Measurements from ENCODE around the gene PDGFD. TPM values are rescaled to one million over a fixed set of nuclear protein-coding genes. Genes with fewer than 3 reads are reported as not detected.

Gene PDGFD
- polyA plus RNA-seq, 4 donors: 29.8 to 34.9 (median 31.4) TPM

DNA sequence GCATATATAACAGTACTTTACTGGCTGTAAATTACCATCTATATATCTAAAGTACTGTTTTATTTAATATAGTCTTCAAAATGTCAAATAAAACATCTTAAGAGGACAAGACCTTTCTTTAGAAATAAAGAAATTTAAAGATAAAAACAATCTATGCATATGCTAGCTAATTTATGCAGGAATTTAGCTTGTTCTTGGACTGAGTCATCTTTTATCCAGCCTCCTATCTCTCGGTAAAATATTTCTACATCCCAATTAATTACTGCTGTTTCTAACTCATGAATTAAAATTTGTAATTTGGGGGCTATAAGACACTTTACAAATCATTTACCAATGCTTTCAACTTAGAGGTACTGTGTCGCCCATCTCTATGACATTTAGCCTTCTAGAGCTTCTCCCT, 200.3 kb downstream of the PDGFD start:
- no peak for DNase-seq (ENCODE audit: low read depth in 4 of 4, low spot score in 3 of 4)

DNA sequence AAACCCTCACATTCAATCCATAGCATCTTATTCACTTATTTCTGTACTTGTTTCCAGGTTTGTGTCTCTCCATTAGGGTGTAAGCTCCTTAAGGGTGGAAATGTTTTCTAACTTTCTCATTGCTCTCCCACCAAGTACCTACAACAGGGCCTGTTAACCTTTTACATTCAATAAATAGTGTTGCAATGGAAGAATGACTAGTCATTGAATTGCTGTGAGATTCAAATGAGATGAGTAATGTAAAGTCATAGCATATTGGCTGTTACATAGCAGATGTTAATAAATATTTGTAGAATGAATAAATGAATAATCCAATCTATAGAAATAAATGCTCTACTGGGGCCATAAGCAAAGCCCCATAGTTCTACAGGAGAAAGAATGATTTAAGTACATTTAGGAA, 202.9 kb downstream of the PDGFD start:
- DNase-seq (ENCODE audit: low read depth in 4 of 4, low spot score in 3 of 4): no peak

DNA sequence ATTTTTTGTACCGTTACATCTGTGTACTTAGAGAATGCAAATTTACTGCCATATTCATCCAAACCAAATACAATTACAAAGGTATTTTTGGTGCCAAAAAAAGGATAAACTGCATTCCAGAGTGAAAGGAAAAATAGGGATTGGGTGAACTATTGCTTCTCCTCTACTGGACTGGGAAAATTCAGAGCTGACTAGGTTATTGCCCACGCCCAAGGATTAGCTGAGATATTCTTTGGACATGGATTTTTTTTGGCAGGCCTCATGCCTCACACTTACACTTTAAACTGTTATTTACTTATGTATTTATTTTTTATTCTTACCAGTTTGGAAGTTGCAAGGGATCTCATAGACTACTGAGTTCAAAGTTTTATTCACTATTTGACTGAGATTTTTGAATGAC, 203.8 kb downstream of the PDGFD start:
- no peak for DNase-seq (ENCODE audit: low read depth in 4 of 4, low spot score in 3 of 4)

DNA sequence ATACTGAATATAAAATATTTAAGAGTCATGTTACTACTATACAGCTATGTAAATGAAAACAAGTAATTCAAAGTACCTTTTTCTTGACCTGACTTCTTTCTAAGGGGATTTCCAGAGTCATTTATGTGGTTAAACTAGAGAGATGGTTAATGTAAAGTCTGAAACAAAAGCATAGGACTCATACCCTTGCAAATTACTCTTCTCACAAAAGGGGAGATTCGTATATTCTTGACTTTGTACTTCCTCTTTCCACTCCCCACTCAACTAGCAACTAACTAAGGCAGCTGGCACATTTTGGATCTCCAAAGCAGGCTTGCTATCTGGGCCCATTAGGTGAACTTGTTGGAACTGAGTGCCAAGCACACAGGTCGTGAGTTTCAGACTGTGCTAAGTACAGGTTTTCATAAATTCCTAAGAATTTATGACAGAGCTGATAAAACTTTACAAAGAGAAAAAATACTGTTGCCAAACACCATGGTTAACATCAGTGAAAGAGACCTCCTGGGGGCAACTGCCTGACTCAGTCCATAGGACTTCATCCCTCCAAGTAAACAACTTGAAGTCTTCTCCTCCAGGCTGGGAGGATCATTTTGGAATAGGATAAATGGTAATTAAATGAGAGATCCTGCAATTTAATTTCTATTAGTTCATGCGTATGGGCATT, 204.5 kb downstream of the PDGFD start:
- no peak for DNase-seq (ENCODE audit: low read depth in 4 of 4, low spot score in 3 of 4)

DNA sequence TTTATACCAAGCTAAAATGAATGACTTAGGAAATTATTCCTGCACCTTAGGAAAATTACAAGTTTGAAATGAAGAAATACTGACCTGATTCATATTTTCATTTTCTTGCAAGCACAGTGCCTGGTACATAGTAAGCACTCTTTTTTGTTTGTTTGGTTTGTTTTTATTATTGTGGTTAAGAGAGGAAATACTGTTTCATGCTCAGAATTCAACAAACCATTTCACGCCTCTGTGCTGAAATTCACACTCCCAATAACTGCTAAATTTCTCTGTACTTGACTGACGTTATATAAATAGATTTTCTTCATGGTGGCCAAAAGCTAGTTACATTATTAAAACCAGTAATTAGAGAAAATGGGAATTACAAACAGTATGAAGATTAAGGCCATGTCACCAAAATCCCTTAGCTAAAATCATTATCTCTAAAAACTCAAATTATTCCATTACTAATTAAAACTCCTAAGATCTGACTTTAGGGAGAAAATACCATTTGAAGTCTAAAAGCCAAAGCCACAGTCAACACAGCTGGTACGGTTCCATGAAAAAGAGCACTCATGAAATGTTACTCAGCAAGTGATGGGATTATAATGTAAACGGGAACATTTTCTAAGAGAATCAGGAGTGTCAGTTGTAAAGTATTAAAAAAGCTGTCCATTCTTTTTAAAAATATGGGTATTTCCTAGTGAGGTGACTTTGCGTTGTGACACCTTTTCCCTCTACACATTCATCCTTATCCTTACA, 205.3 kb downstream of the PDGFD start:
- DNase-seq (ENCODE audit: low read depth in 4 of 4, low spot score in 3 of 4): no peak

DNA sequence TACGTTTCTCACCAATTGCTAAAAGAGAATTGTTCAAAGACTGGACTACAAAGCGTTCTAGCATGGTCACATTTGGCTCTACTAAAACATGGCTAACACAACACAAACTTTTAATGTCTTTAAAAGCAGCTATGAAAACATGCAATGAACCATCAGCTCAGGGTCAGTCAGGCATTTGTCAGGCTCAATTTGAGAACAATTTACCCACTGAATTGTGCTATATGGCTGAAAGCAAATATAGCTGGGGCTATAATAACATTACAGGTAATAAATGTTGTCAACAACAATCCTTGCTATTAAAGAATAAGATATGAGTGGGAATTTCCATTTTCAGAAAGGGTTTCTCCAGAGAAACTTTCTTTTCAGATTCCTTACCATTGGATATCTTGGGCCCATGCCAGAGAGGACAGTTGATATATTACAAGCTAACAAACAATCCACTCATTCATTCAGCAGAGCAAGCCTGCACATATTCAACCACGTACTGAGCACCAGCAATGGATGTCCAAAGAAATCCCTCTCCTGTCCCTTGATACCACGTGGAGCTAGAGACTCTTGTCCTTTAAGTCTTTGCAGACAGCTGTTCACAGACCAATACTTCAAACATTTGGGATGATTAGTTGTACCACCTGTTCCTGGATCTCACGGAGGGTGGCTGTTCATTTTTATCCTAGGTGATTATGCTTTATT, 210.0 kb downstream of the PDGFD start:
- no peak for DNase-seq (ENCODE audit: low read depth in 4 of 4, low spot score in 3 of 4)

DNA sequence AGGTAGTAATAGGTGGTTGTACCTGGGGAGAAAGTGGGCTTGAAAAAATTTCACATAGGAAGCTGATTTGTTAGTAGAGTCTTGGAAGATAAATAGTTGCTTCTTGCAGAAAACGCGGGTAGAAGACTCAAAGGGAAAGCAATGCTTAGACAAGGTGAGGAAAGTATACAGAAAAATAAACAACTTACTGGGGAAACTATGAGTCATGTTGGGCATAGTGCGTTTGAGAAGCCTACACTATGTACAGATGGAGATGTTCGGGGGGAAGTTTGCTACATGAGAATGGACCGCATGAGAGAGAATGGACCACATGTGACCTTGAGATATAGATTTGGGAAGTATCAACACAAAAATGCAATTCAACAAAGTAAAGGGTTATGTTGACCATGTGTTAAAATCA, 214.2 kb downstream of the PDGFD start:
- DNase-seq (ENCODE audit: low read depth in 4 of 4, low spot score in 3 of 4): no peak

DNA sequence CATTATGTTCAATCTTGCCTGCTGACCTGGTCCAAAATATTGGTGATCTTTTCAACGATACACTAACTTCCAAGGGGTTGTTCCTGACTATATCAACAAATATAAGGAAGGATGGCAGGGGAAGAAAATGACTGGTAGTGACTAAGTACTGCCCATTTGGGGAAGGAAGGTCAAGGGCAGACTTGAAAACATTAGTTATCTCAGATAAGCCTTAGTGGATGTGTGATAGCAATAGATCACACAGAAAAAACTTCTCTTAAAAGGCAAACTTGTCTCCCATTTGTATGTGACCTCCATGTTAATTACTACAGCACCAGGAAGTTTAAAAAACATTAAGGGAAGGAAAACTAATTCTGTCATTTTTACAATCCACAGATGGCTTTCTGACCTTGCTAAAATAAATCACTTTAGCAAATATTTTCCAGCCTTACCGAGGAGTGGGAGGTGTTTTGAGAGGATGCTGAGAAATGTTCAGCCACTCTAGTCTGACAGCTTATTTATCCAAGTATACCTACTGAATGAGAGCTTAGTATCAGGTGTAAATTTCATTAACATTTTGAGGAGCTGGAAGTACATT, 215.7 kb downstream of the PDGFD start:
- DNase-seq (ENCODE audit: low read depth in 4 of 4, low spot score in 3 of 4): peak in 2 of 4 donors; percentile 22 to 52

DNA sequence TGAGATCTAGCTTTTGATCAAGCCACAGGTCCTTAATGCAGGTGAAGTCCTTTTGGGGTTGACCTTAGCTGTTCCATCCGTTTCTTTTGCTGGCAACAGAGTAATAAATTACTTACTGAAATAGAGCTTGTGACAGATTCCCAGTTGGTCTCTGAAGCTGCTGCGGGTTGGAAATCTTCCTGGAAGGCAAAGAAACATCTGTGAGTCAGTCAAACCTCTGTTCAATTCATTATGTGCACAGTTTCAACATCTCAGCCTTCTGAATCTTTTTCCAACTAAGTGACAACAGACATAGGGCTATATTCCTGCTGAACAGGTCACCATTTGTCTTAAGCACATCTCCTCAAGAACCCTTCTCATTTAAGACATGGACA, 216.4 kb downstream of the PDGFD start:
- DNase-seq (ENCODE audit: low read depth in 4 of 4, low spot score in 3 of 4): no peak

DNA sequence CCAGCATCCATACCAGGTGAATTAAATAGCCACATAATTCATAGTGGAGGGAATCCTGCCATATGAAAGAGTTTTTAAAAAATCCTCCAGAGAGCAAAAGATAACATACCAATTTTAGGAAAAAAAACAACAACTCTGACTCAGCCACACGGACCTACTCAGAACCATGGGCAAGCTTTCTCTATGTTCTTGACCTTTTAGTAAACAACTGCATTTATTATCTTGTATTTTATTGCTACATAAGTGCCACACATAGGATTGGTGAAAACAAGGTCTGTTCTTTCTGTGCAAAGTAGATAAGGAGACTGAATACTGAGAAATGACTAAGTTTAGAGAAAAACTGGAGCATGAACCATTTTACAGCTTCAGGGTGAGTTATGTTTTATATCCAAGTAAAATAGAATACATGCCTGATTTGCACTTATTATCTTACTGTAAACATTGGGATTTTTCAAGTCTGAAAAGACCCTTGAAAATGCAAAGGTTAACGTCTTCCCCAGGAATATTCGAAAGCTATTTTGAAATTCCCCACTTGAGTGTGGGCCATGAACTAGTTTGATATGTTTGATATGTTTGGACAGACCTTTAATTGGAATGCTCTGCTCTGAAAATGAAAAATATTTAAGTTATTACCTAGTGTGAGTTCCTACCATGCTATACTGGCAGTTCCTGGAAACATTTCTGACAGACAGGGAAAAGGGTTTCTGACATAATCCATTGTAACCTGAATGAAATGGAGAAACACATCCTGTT, 217.0 kb downstream of the PDGFD start:
- DNase-seq (ENCODE audit: low read depth in 4 of 4, low spot score in 3 of 4): no peak

DNA sequence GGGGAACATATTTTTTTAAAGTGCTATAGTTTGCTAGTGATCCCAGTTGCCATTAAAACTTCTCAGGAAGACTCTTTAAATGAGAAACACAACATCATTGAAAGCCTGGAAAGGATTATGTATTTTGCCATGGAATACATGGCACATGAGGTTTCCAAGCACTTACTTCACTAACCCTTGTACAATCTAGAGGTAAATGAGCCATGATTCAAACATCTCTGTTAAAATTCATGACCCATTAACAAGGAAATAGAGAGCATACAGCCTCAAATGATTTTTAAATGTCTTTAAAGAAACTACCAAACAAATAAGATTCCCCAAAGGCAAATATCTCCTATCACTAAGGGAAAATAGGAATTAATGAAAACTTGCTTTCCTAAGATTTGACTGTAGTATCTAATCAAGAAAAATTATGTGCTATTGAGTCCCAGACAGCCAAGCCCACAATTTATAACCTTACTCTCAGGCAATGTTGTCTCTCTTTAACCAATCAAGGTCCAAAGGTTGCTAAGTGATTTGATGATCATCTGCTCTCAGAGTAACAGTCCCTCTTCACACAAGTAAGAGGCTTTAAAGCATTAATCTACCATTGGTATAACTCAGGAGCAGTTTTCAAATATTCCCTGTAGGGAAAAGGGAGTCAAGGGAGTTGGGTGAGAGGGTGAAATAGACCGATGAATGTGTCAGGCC, 219.6 kb downstream of the PDGFD start:
- DNase-seq (ENCODE audit: low read depth in 4 of 4, low spot score in 3 of 4): no peak

DNA sequence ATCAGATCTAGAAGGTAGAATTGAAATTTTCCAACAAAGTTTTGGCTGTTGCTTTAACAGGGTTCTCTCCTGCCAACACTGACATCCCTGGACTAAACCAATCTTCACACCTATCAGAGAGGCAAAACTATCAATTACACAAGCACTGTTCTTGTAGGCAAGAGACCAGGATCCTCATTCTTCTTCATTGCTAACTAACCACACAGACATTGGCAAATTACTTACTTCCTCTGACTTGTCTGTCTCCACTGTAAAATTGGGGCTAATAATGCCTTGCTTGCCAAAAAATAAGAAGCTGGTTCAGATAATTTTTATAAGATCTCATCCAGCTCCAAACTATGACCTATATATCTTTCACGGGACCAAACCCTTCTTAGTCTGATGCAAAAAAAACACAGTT, 221.3 kb downstream of the PDGFD start:
- DNase-seq (ENCODE audit: low read depth in 4 of 4, low spot score in 3 of 4): no peak

DNA sequence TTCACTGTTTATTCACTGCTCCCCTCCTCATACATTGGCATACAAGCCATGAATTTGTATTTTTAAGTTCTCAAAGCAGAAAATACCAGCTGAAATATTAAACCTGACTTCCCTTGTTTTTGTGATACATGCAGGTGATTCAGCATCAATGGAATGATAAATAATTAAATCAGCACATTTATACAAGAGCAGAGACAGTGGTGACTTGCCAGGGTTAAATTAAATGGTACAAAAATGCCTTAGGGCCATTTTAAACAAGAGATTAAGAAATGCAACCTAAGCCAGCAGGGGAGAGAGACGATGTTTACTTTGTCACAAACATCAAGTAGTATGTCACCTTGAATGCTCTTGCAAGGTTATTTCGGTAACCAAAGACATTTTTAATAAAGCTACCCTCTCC, 223.4 kb downstream of the PDGFD start:
- no peak for DNase-seq (ENCODE audit: low read depth in 4 of 4, low spot score in 3 of 4)

DNA sequence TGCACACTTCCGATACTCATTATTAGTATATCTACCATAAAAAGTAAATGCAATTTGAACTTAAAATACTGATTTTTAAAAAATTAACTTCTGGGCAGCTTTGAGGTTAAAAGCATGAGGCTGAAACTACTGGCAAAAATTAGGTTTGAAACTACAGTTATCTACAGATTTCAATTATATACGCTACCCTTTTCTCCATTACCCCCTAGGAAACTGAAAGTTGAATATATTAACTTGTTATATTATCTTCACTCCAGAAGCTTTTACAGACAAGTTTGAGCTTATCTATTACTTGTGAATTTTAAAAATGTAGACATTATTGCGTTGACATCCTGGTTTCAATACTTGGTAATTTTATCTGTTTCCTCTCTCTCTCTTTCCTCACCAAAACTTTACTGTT, 224.3 kb downstream of the PDGFD start:
- DNase-seq (ENCODE audit: low read depth in 4 of 4, low spot score in 3 of 4): no peak

DNA sequence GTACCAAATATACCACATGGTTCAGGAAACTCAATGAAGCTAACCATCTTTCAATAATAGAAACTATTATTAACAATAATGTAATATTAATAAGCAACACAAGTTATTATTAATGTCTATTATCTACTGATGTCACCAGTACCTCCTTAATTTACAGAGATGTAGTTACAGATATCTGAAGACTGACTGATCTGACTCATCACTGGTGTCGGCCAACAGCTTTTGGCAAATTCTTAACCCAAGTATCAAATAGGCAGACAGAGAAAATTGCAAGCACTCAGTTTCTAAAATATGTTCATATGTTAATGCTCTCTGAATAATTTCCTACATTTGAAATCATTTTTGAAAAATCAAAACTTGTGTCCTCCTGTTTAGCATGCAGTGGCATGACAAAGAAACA, 227.9 kb downstream of the PDGFD start:
- DNase-seq (ENCODE audit: low read depth in 4 of 4, low spot score in 3 of 4): no peak

DNA sequence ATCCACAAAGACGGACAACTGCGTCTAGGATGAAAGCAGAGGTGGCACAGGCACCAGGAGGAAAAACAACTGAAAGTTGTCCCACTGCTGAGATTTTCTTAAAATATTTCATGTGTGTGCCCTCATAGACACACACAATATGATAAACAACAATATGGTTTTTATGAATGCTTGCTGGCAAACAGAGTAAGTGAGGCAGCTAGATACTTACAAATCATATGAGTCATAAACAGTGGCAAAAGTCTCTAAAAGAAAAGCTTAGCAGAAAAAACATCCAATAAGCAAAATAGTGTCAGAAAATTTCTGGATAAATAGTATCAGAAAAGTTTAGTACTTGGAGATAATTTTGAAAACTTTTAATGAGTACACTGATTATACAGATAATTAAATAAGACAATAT, 228.7 kb downstream of the PDGFD start:
- DNase-seq (ENCODE audit: low read depth in 4 of 4, low spot score in 3 of 4): no peak

DNA sequence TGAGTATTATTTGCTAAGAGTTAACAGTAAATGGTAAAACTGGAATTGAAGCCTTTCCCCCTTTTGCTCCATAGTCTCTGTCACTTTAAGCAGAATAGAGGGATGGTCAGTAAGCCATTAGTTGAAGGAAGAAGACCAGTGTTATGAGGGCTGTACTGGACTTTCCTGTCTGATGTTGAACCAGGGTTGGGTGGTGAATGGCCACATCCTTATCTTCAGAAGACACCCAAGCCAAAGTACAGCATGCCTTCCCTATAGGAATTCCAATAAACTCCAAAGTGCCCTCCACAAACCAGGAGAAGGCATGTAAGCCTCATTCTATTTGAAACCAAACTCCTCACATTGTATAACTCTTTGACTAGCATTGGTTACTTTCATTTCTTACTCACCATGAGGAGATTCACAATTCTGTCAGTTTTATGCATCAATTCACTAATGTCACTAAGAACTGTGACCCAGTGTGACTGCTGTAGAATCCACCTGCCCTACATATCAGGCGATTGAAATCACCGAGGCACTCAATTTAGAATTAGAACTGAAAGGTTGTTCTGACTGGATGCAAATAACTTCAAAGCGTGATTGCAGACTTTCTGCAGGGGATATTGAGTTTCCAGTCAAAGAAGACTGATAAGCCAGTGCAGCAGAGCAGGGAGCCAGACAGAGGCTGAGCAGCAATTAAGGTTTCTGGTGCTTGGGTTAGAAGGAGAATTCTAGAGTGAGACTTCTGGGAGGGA, 234.6 kb downstream of the PDGFD start:
- no peak for DNase-seq (ENCODE audit: low read depth in 4 of 4, low spot score in 3 of 4)

DNA sequence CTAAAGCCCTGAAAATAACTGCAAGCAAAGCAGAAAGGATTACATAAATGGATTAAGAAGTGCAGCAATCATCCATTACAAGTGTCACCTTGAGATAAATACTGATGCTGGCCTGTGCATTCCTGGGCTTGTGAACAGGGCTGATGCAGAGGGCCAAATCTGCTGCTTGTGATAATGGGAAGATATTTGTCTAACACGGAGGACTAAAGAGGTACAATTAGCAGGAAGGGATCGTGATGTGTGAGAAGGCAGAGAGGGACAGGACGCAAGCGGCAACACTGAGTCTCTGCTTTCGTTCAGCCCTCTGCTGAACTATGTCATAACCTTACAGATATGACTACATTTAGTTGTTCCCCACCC, 235.2 kb downstream of the PDGFD start:
- DNase-seq (ENCODE audit: low read depth in 4 of 4, low spot score in 3 of 4): no peak

DNA sequence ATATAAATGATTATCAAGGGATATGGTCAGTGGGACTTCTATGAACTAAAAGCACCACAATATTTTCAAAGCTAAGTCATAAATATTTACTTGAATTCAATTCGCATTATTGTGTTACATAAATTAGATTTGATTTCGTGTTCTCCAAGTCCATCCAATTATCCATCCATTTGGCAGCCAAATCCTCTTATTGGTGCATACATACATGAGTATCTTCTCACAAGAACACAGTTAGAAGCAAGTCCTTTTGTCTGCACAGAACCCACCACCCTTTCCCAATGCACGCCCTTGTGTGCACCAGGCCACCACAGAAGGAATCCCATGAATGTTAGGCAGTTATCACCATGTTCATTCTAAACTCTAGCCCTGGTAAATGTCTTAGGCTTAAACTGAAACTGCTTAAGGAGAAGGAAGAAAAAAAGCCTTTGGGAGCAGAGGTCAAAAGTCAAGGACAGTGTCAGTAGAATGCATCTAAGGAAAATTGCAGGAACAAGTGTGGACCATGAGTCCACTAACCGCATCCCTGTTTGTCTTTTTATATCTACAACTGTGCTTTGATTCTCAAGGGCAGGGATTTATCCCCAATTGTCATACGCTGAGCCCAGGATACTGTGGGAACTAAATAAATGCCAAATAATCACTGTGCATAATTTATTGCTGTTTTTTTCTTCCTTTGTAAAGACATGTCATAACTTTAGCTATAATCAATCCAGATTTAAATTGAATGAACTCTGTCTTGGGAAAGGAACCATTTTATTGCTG, 235.7 kb downstream of the PDGFD start:
- DNase-seq (ENCODE audit: low read depth in 4 of 4, low spot score in 3 of 4): no peak
